ENCODE results near the gene RNF6. TPM values are rescaled to one million over a fixed set of nuclear protein-coding genes. Genes with fewer than 3 reads are reported as not detected.

Gene RNF6
- total RNA-seq, 2 experiments from 2014 or later = 36.2 TPM

- ChIA-PET CTCF (interaction anchor here (0.9 kb wide), 1 partner anchor 27 kb away, joined by 3 read pairs; no protein-coding TSS in a partner anchor), POLR2A (no interaction called here)
- TF ChIP-seq, protein P1, sequence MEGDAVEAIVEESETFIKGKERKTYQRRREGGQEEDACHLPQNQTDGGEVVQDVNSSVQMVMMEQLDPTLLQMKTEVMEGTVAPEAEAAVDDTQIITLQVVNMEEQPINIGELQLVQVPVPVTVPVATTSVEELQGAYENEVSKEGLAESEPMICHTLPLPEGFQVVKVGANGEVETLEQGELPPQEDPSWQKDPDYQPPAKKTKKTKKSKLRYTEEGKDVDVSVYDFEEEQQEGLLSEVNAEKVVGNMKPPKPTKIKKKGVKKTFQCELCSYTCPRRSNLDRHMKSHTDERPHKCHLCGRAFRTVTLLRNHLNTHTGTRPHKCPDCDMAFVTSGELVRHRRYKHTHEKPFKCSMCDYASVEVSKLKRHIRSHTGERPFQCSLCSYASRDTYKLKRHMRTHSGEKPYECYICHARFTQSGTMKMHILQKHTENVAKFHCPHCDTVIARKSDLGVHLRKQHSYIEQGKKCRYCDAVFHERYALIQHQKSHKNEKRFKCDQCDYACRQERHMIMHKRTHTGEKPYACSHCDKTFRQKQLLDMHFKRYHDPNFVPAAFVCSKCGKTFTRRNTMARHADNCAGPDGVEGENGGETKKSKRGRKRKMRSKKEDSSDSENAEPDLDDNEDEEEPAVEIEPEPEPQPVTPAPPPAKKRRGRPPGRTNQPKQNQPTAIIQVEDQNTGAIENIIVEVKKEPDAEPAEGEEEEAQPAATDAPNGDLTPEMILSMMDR (IDR thresholded peaks at IDR 0.05) = no peak
- DNase-seq (no peak), ATAC-seq (no peak)
- H3K36me3 Mint-ChIP-seq (ENCODE audit: low read depth) = peaks cover 46% of the 10 kb centered on the region
- H3K9me3 Mint-ChIP-seq = no peaks in the 10 kb centered on the region
- no peak overlapping the region for H3K4me3 Mint-ChIP-seq
- H3K27me3 Mint-ChIP-seq = no peaks in the 10 kb centered on the region
- intact Hi-C loops (cut with micrococcal nuclease) = no loop called here
- H3K4me1 Mint-ChIP-seq (ENCODE audit: low read depth) = peaks cover 20% of the 10 kb centered on the region
- no peak overlapping the region for H3K27ac Mint-ChIP-seq
Observed at GRCh38 chr13:26213345-26213744, 8.8 kb downstream of the RNF6 start.

GRCh38 chr13:26208287-26208686, 13.8 kb downstream of the RNF6 start:
- H3K4me1 Mint-ChIP-seq (ENCODE audit: low read depth) = peaks cover 5% of the 10 kb centered on the region
- ChIA-PET POLR2A (no interaction called here), CTCF (no interaction called here)
- no peaks in the 10 kb centered on the region for H3K9me3 Mint-ChIP-seq
- no peaks in the 10 kb centered on the region for H3K27me3 Mint-ChIP-seq
- peaks cover 25% of the 10 kb centered on the region for H3K36me3 Mint-ChIP-seq (ENCODE audit: low read depth)
- DNase-seq (no peak), ATAC-seq (no peak)
- no peak overlapping the region for H3K27ac Mint-ChIP-seq
- TF ChIP-seq, protein P1 (IDR thresholded peaks at IDR 0.05) = no peak
- H3K4me3 Mint-ChIP-seq = no peak overlapping the region
- intact Hi-C loops (cut with micrococcal nuclease) = no loop called here

DNA sequence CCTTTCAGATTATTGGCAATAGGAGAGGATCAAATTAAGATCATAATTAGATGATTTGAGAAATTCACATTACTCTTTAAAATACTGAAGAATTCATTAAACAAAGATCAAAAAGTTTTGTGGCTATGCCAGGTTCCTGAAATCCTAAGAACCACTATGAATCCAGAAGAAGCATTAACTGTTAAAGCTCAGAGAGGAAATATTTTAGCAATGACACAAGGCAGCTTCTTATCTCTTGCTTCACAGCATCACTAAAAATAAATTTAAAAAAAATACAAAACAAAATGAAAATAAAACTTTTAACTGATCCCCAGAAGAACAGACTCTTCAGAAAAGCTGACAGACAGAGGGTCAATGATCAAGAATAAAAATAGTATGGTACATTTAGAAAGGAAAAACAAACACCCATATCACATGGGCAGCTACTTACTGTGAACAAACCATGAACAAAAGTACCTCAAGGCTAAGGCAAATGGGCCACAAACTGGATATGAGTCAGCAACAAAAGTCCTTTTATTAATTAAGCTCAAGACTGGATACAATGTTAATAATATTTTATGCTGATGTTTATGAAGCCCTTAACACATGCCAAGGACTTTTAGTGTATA, 19.6 kb downstream of the RNF6 start:
- CTCF ChIA-PET = interaction anchor here (2.6 kb wide), 1 partner anchor 18 kb away, joined by 8 read pairs; no protein-coding TSS in a partner anchor
- H3K27me3 Mint-ChIP-seq = no peaks in the 10 kb centered on the region

DNA sequence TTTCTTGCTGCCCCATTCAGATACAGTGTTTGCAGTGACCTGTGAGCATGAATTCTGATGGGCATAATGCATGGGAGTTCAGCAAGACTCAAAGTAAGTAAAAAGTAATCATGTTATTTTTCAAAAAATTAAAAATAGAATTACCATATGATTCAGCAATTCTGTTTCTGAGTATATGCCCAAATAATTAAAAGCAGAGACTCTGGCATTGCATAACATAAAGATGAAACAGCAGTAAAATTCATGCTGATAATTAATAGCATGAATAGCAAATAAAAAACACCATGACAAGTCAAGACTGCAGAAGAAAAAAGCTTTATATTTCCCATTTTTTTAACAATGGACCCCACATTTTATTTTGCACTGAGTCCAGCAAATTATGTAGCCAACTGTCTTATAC, 21.3 kb downstream of the RNF6 start:
- Mint-ChIP-seq H3K4me1 (ENCODE audit: low read depth) (no peaks in the 10 kb centered on the region), H3K9me3 (peaks cover 5% of the 10 kb centered on the region), H3K36me3 (ENCODE audit: low read depth) (peaks cover 11% of the 10 kb centered on the region), H3K27me3 (no peaks in the 10 kb centered on the region), H3K27ac (no peak overlapping the region), H3K4me3 (no peak overlapping the region)
- no peak for ATAC-seq
- intact Hi-C loops (cut with micrococcal nuclease) = no loop called here
- TF ChIP-seq, protein P1 (IDR thresholded peaks at IDR 0.05) = no peak
- POLR2A ChIA-PET = interaction anchor here (1.3 kb wide), 1 partner anchor 15 kb away, joined by 4 read pairs; no protein-coding TSS in a partner anchor
- no peak for DNase-seq
- CTCF ChIA-PET = interaction anchor here (2.6 kb wide), 1 partner anchor 16 kb away, joined by 8 read pairs; no protein-coding TSS in a partner anchor

More for the DNA sequence above, 19.6 kb downstream of the RNF6 start:
- Mint-ChIP-seq H3K36me3 (ENCODE audit: low read depth) (peaks cover 7% of the 10 kb centered on the region), H3K9me3 (no peaks in the 10 kb centered on the region), H3K27ac (no peak overlapping the region), H3K4me3 (no peak overlapping the region), H3K4me1 (ENCODE audit: low read depth) (no peaks in the 10 kb centered on the region)
- ATAC-seq = no peak
- DNase-seq = no peak
- intact Hi-C loops (cut with micrococcal nuclease) = no loop called here
- POLR2A ChIA-PET = interaction anchor here (0.6 kb wide), 1 partner anchor 15 kb away, joined by 3 read pairs; no protein-coding TSS in a partner anchor
- TF ChIP-seq, protein P1 (IDR thresholded peaks at IDR 0.05) = no peak

DNA sequence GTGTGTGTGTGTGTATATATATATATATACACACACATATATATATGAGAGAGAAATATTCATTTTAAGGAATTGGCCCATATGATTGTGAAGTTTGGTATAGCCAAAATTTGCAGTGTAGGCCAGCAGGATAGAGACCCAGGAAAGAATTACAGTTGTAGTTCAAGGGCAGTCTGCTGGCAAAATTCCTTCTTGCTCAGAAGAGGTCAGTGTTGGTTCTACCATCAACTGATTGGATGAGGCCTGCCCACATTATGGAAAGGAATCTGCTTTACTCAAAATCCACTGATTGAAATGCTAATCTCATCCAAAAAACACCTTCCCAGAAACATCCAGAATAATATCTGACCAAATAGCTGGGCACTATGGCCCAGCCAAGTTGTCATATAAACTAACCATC, 24.0 kb downstream of the RNF6 start:
- Mint-ChIP-seq H3K4me1 (ENCODE audit: low read depth) (no peaks in the 10 kb centered on the region), H3K36me3 (ENCODE audit: low read depth) (peaks cover 25% of the 10 kb centered on the region), H3K27ac (no peak overlapping the region), H3K27me3 (no peaks in the 10 kb centered on the region), H3K4me3 (no peak overlapping the region), H3K9me3 (peaks cover 19% of the 10 kb centered on the region)
- CTCF ChIA-PET = interaction anchor here (0.9 to 1.3 kb wide), 2 partner anchors 13 to 500 kb away, joined by 3 to 4 read pairs; no protein-coding TSS in a partner anchor
- POLR2A ChIA-PET = interaction anchor here (0.5 to 1.0 kb wide), 2 partner anchors 16 to 34 kb away, joined by 3 read pairs; no protein-coding TSS in a partner anchor
- no peak for DNase-seq
- no peak for ATAC-seq
- intact Hi-C loops (cut with micrococcal nuclease) = no loop called here
- TF ChIP-seq, protein P1 (IDR thresholded peaks at IDR 0.05) = no peak

Measured in activated CD8-positive, alpha-beta T cell treated with anti-CD3 and anti-CD28 coated beads for 36 hours (primary cell).